Stimulated activated naive CD8-positive, alpha-beta T cell treated with anti-CD3 and anti-CD28 coated beads, Interleukin-15, Interleukin-2, amounts not matched to agents 100 ng/mL and 50 ng/mL, for 24 hours (primary cell): Measurements from ENCODE around the gene BDH1.

Source experiments
- H3K27ac Mint-ChIP-seq: one replicate; pipeline ENCODE4 v1.8.0; 2021; ENCODE audit warnings: mild to moderate bottlenecking, mixed read lengths
- H3K27me3 Mint-ChIP-seq: one replicate; pipeline ENCODE4 v1.8.0; 2021; ENCODE audit warnings: mixed read lengths
- H3K36me3 Mint-ChIP-seq: one replicate; pipeline ENCODE4 v1.8.0; 2021; ENCODE audit warnings: low read depth, mixed read lengths
- H3K4me1 Mint-ChIP-seq: one replicate; pipeline ENCODE4 v1.8.0; 2021; ENCODE audit warnings: low read depth, mixed read lengths
- H3K4me3 Mint-ChIP-seq: one replicate; pipeline ENCODE4 v1.8.0; 2021; ENCODE audit warnings: mild to moderate bottlenecking, mixed read lengths
- H3K9me3 Mint-ChIP-seq: one replicate; pipeline ENCODE4 v1.8.0; 2021; ENCODE audit warnings: mixed read lengths

Gene BDH1

GRCh38 chr3:197511853-197512635, 43.7 kb downstream of the BDH1 start:
- Mint-ChIP-seq H3K9me3 (no peaks in the 10 kb centered on the region), H3K27ac (no peak overlapping the region), H3K27me3 (no peaks in the 10 kb centered on the region), H3K4me1 (peaks cover 15% of the 10 kb centered on the region), H3K36me3 (peaks cover 43% of the 10 kb centered on the region), H3K4me3 (no peak overlapping the region)

- H3K27me3 Mint-ChIP-seq, result no peaks in the 10 kb centered on the region
- H3K27ac Mint-ChIP-seq, result no peak overlapping the region
Measured at GRCh38 chr3:197511130-197511529, 44.6 kb downstream of the BDH1 start.

DNA sequence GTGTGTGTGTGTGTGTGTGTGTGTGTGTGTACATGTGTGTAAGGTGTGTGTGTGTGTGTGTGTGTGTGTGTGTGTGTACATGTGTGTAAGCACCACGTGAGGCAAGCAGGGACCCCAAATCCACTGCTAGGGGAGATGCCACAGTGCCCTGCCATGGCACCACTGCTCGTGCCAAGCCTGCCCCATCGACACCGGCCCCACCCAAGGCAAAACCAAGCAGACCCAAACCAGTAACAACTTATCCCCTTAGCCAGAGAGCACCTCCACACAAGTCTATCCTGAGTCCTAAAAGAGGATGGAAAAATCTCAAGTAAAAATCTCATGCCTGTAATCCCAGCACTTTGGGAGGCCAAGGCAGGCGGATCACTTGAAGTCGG, 45.1 kb downstream of the BDH1 start:
- no peaks in the 10 kb centered on the region for H3K27me3 Mint-ChIP-seq
- H3K27ac Mint-ChIP-seq, result no peak overlapping the region
- H3K4me3 Mint-ChIP-seq, result no peak overlapping the region
- no peaks in the 10 kb centered on the region for H3K9me3 Mint-ChIP-seq
- peaks cover 30% of the 10 kb centered on the region for H3K36me3 Mint-ChIP-seq
- peaks cover 5% of the 10 kb centered on the region for H3K4me1 Mint-ChIP-seq

More at GRCh38 chr3:197511130-197511529, 44.6 kb downstream of the BDH1 start:
- Mint-ChIP-seq H3K4me3 (no peak overlapping the region), H3K4me1 (peaks cover 6% of the 10 kb centered on the region), H3K9me3 (no peaks in the 10 kb centered on the region), H3K36me3 (peaks cover 34% of the 10 kb centered on the region)

DNA sequence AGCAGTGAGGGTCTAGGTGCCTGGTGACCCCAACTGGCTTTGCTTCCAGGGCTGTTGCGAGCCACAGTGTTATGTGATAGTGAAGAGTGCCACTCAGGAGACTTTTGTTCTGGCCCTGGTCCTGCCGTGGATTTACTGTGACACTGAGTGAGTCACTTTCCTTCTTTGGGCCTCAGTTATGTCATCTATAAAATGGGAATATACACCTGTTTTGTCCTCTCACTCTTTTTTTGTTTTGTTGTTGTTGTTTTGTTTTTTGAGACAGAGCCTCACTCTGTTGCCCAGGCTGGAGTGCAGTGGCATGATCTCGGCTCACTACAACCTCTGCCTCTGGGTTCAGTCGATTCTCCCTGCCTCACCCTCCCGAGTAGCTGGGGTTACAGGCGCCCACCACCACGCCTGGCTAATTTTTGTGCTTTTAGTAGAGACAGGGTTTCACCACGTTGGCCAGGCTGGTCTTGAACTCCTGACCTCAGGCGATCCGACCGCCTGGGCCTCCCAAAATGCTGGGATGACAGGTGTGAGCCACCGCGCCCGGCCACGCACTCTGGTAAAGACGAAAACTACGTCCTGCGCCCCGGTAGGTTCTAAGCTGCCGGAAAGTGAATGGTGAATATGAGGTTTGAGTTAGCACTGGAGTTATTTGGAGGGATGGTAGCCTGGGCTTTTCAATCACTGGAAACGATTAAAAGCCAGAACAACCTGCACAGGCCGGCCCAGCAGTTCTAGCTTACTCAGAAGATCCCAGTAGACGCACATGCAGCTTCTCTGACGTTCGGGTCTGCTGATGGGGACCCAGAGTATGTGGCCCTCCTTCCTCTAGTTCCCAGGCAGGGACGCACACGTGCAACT, 46.6 kb downstream of the BDH1 start:
- Mint-ChIP-seq H3K9me3 (no peaks in the 10 kb centered on the region), H3K4me1 (peaks cover 5% of the 10 kb centered on the region), H3K4me3 (no peak overlapping the region), H3K27ac (no peak overlapping the region), H3K27me3 (no peaks in the 10 kb centered on the region), H3K36me3 (peaks cover 22% of the 10 kb centered on the region)

GRCh38 chr3:197508461-197508860, 47.3 kb downstream of the BDH1 start:
- H3K27me3 Mint-ChIP-seq, result no peaks in the 10 kb centered on the region
- H3K4me1 Mint-ChIP-seq, result peaks cover 5% of the 10 kb centered on the region
- H3K4me3 Mint-ChIP-seq, result no peak overlapping the region
- no peak overlapping the region for H3K27ac Mint-ChIP-seq
- no peaks in the 10 kb centered on the region for H3K9me3 Mint-ChIP-seq
- H3K36me3 Mint-ChIP-seq, result peaks cover 15% of the 10 kb centered on the region

- Mint-ChIP-seq H3K27ac (no peak overlapping the region), H3K9me3 (no peaks in the 10 kb centered on the region), H3K4me1 (peaks cover 5% of the 10 kb centered on the region), H3K36me3 (peaks cover 15% of the 10 kb centered on the region), H3K27me3 (no peaks in the 10 kb centered on the region), H3K4me3 (no peak overlapping the region)
Measured at GRCh38 chr3:197508051-197508451, 47.7 kb downstream of the BDH1 start.

DNA sequence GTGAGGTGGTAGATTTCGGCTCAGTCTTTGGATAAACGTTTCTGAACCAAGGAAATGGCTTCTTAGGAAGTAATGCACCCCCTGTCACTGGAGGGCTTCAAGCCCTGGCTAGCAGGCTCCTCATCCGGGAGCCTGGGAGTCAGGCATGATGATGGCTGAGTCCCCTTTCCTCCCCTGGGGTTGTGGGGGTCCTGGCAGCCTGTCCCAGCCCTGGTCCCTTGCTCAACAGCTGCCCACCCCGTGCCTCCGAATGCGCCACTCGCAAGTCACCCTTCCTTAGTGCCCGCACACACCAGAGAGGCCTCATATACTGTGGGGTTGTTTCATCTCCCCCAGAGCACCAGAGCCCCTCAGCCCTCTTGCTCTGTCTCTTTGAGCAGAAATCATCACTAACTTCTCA, 48.2 kb downstream of the BDH1 start:
- H3K9me3 Mint-ChIP-seq, result no peaks in the 10 kb centered on the region
- H3K4me1 Mint-ChIP-seq, result peaks cover 5% of the 10 kb centered on the region
- peaks cover 11% of the 10 kb centered on the region for H3K36me3 Mint-ChIP-seq
- no peak overlapping the region for H3K4me3 Mint-ChIP-seq
- no peaks in the 10 kb centered on the region for H3K27me3 Mint-ChIP-seq
- no peak overlapping the region for H3K27ac Mint-ChIP-seq

DNA sequence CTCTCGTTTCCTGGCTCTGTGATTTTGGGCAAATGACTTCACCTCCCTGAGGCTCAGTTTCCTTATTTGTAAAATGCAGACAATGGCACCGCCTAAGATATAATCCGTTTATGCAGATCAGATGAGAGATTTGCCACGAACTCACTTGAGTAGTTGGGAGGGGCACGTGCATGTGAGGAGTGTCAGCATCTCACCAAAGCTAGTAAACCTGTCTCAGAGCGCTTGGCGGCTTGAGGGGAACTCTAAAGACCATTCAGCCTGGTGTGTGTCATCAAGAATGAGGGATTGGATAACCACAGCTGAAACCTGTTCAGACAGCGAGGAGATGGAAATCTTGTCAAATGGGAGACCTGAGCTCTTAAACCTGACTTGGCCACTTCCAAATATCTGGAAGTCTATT, 48.7 kb downstream of the BDH1 start:
- Mint-ChIP-seq H3K36me3 (peaks cover 6% of the 10 kb centered on the region), H3K4me3 (no peak overlapping the region)

DNA sequence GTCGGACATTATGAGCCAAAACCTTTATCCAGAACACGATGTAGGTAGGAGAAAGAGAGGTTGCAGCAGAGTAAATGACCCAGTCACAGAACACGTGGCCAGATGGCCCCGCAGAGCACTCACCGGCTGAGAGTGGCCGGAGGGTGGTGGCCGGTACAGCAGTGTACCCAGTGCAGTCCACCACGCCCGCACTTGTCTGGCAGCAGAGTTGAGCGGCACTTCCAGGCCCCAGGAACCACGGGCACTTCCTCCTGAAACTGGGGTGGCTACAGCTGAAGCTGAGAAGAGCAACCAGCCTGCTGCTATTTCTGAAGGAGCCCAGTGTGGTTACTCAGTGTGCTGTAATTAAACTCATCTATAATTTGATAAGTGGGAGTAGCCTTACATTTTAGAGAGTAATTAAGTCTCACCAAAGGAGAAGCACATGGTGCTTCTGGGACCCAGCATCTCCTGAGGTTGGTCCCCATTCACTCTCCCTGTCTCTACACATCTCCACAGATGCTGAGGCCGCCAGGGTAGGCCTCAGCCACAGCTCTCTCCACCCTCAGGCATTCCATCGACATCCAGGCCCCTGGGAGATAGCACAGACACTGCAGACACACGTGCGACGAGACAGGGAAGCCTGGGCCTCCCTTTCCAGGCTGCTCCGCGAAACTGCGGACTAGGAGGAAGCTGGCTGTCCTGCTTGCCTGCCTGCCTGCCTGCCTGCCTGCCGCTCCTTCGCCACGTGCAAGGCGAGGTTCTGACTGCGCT, 49.8 kb downstream of the BDH1 start:
- no peaks in the 10 kb centered on the region for H3K36me3 Mint-ChIP-seq
- H3K27me3 Mint-ChIP-seq, result no peaks in the 10 kb centered on the region
- no peak overlapping the region for H3K4me3 Mint-ChIP-seq
- no peaks in the 10 kb centered on the region for H3K9me3 Mint-ChIP-seq
- no peak overlapping the region for H3K27ac Mint-ChIP-seq
- peaks cover 5% of the 10 kb centered on the region for H3K4me1 Mint-ChIP-seq

More for the DNA sequence above, 48.7 kb downstream of the BDH1 start:
- Mint-ChIP-seq H3K27me3 (no peaks in the 10 kb centered on the region), H3K27ac (no peak overlapping the region), H3K9me3 (no peaks in the 10 kb centered on the region), H3K4me1 (peaks cover 5% of the 10 kb centered on the region)

DNA sequence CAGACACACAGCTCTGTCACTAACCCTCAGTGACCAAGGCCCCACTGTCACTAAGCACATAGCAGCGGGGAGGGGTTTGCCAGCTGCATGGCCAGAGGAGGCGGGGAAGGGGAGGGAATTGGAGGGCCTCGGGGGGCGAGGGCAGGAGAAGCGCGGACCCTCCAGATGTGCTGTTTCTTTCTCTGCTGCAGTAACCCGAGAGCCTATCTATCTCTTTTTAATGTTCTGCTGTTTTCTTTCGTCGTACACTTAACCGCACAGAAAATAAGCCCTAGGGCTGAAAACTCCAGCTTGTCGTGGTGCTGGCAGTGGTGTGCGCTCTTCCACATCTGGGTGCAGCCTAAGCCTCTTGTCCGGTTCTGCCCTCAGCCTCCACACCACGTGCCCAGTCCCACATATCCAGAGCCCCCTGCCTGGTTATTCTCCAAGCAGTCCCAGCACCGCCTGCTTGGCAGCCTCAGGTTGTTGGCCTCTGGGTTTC, 51.1 kb downstream of the BDH1 start:
- H3K4me1 Mint-ChIP-seq, result no peaks in the 10 kb centered on the region
- H3K9me3 Mint-ChIP-seq, result no peaks in the 10 kb centered on the region
- no peaks in the 10 kb centered on the region for H3K36me3 Mint-ChIP-seq
- H3K27me3 Mint-ChIP-seq, result no peaks in the 10 kb centered on the region
- H3K4me3 Mint-ChIP-seq, result no peak overlapping the region
- H3K27ac Mint-ChIP-seq, result no peak overlapping the region

GRCh38 chr3:197504229-197504628, 51.5 kb downstream of the BDH1 start:
- no peak overlapping the region for H3K4me3 Mint-ChIP-seq
- H3K27me3 Mint-ChIP-seq, result no peaks in the 10 kb centered on the region
- H3K27ac Mint-ChIP-seq, result no peak overlapping the region
- H3K9me3 Mint-ChIP-seq, result no peaks in the 10 kb centered on the region
- H3K36me3 Mint-ChIP-seq, result no peaks in the 10 kb centered on the region
- no peaks in the 10 kb centered on the region for H3K4me1 Mint-ChIP-seq

DNA sequence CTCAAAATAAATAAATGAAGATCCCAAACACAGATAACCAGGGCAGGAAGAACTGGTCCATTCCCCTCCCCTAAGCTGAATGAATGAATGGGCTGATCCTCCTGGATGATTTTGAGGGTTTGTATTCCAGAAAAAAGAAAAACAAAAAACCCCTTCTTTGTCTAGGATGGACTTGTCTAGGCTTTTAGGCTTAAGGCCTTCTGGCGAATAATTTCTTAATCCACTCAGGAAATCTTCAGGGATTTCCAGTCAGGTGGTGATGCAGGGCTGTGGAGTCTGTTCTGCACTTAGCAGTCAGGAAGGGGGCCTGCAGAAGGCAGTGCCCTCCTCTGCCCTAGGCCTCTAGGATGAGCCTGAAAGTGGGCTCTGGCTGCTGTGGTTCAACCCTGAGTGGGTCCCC, 52.1 kb downstream of the BDH1 start:
- Mint-ChIP-seq H3K4me3 (no peak overlapping the region), H3K27me3 (no peaks in the 10 kb centered on the region), H3K36me3 (no peaks in the 10 kb centered on the region), H3K4me1 (no peaks in the 10 kb centered on the region), H3K9me3 (no peaks in the 10 kb centered on the region), H3K27ac (no peak overlapping the region)

DNA sequence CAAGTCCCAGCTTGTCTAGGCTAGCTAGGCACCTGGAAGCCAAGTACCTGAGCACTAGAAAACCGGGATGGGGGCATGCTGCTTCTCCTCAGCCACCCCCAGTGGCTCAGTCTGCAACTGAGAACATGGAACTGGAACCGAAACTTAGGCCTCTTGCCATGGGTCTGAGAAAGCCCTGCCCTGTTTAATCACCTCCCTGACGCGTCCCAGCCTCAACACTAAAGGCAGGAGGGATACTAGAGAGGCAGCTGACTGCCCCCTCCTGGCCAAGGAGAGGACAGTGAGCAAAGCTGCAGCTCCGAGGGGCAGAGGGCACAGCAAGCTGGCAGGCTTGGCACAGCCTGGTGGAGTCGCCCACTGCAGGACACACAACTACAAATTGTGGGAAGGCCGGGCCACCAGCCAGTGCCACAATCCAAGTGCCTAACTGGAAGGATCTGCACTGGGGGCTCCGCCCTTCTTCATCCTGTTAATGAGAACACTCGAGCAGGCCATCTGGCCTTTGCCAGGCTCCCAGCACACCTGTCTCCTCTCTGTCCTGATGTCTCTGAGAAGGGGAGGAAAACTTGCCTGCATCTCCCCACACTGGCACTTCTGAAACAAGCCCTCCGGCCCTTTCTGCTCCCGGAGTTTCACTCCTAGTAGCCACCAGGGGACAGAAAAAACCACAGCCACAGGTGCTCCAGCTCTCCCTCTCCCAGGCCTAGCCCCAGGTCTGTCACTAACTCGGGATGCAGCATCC, 53.7 kb downstream of the BDH1 start:
- no peak overlapping the region for H3K4me3 Mint-ChIP-seq
- H3K9me3 Mint-ChIP-seq, result no peaks in the 10 kb centered on the region
- no peaks in the 10 kb centered on the region for H3K27me3 Mint-ChIP-seq
- H3K36me3 Mint-ChIP-seq, result no peaks in the 10 kb centered on the region
- no peaks in the 10 kb centered on the region for H3K4me1 Mint-ChIP-seq
- no peak overlapping the region for H3K27ac Mint-ChIP-seq

- Mint-ChIP-seq H3K4me1 (no peaks in the 10 kb centered on the region), H3K36me3 (no peaks in the 10 kb centered on the region), H3K9me3 (no peaks in the 10 kb centered on the region), H3K4me3 (no peak overlapping the region), H3K27me3 (no peaks in the 10 kb centered on the region), H3K27ac (no peak overlapping the region)
Measured at GRCh38 chr3:197501496-197501878, 54.3 kb downstream of the BDH1 start.
